ENCODE data around the gene SPOCK2. TPM values are rescaled to one million over a fixed set of nuclear protein-coding genes. Genes with fewer than 3 reads are reported as not detected.

Gene SPOCK2
- total and polyA plus RNA-seq, 2 donors (not counting 1 experiment from before 2014, with no cell fraction given): 39.1 to 139 TPM

- no peak overlapping the region for H3K4me3 Mint-ChIP-seq
Observed at GRCh38 chr10:72037811-72038210, 50.5 kb downstream of the SPOCK2 start.

GRCh38 chr10:72037266-72037665 lies 51.1 kb downstream of the SPOCK2 start:
- H3K79me2 ChIP-seq (ENCODE audit: control insufficient read depth, insufficient read depth, low read length): no peaks in the 10 kb centered on the region
- H2AFZ ChIP-seq (ENCODE audit: insufficient read depth, low read depth, low read length, poor library complexity, severe bottlenecking): no peak overlapping the region
- Mint-ChIP-seq H3K4me1 (no peaks in the 10 kb centered on the region), H3K9me3 (ENCODE audit: insufficient read depth) (no peaks in the 10 kb centered on the region), H3K27me3 (no peaks in the 10 kb centered on the region), H3K27ac (no peak overlapping the region), H3K4me3 (no peak overlapping the region)
- no peak overlapping the region for H3K27ac ChIP-seq (ENCODE audit: low read length in 2 of 2)
- H3K4me2 ChIP-seq (replicated peaks; ENCODE audit: low read depth, low read length, poor library complexity, severe bottlenecking): no peak overlapping the region
- no peaks in the 10 kb centered on the region for H3K4me1 ChIP-seq (ENCODE audit: control insufficient read depth in 2 of 2, insufficient read depth in 2 of 2, low read length in 2 of 2)
- no peak for TF ChIP-seq EZH2 (IDR thresholded peaks at IDR 0.05; ENCODE audit: borderline replicate concordance, insufficient read depth, low read depth, low read length, poor library complexity, severe bottlenecking)
- TF ChIP-seq, protein P1, sequence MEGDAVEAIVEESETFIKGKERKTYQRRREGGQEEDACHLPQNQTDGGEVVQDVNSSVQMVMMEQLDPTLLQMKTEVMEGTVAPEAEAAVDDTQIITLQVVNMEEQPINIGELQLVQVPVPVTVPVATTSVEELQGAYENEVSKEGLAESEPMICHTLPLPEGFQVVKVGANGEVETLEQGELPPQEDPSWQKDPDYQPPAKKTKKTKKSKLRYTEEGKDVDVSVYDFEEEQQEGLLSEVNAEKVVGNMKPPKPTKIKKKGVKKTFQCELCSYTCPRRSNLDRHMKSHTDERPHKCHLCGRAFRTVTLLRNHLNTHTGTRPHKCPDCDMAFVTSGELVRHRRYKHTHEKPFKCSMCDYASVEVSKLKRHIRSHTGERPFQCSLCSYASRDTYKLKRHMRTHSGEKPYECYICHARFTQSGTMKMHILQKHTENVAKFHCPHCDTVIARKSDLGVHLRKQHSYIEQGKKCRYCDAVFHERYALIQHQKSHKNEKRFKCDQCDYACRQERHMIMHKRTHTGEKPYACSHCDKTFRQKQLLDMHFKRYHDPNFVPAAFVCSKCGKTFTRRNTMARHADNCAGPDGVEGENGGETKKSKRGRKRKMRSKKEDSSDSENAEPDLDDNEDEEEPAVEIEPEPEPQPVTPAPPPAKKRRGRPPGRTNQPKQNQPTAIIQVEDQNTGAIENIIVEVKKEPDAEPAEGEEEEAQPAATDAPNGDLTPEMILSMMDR (IDR thresholded peaks at IDR 0.05): no peak
- no peaks in the 10 kb centered on the region for H3K36me3 ChIP-seq (replicated peaks in 1 of 2; ENCODE audit: control extremely low read depth in 1 of 2, control insufficient read depth in 1 of 2, extremely low read depth in 1 of 2, insufficient read depth in 2 of 2, low read length in 1 of 2)
- DNase-seq: no peak
- H3K27me3 ChIP-seq (replicated peaks in 1 of 4; ENCODE audit: control extremely low read depth in 1 of 4, control insufficient read depth in 3 of 4, insufficient read depth in 4 of 4, low read length in 3 of 4): no peaks in the 10 kb centered on the region
- no peaks in the 10 kb centered on the region for H3K9me3 ChIP-seq (ENCODE audit: control extremely low read depth in 1 of 3, control insufficient read depth in 2 of 3, insufficient read depth in 1 of 3, low read length in 2 of 3)
- no peak for ATAC-seq (ENCODE audit: low read depth)
- 94% methylated on average over 6 of the region's 8 CpGs for WGBS (ENCODE audit: insufficient coverage)
- ChIA-PET CTCF (no interaction called here), POLR2A (no interaction called here)
- no peak overlapping the region for H3K4me3 ChIP-seq (ENCODE audit: control extremely low read depth in 1 of 5, extremely low read depth in 1 of 5, insufficient read depth in 1 of 5, low read depth in 2 of 5, low read length in 4 of 5)
- H3K9ac ChIP-seq (ENCODE audit: low read length): no peak overlapping the region
- intact Hi-C loops (cut with micrococcal nuclease): no loop called here
- no peaks in the 10 kb centered on the region for H4K20me1 ChIP-seq (ENCODE audit: control insufficient read depth, insufficient read depth, low read length, poor library complexity, severe bottlenecking)

More at GRCh38 chr10:72037811-72038210, 50.5 kb downstream of the SPOCK2 start:
- Mint-ChIP-seq H3K4me1 (no peaks in the 10 kb centered on the region), H3K27ac (no peak overlapping the region), H3K9me3 (ENCODE audit: insufficient read depth) (no peaks in the 10 kb centered on the region), H3K27me3 (no peaks in the 10 kb centered on the region)
- Histone ChIP-seq H3K4me1 (ENCODE audit: control insufficient read depth in 2 of 2, insufficient read depth in 2 of 2, low read length in 2 of 2) (no peaks in the 10 kb centered on the region), H4K20me1 (ENCODE audit: control insufficient read depth, insufficient read depth, low read length, poor library complexity, severe bottlenecking) (no peaks in the 10 kb centered on the region), H3K4me2 (replicated peaks; ENCODE audit: low read depth, low read length, poor library complexity, severe bottlenecking) (no peak overlapping the region), H3K27me3 (replicated peaks in 1 of 4; ENCODE audit: control extremely low read depth in 1 of 4, control insufficient read depth in 3 of 4, insufficient read depth in 4 of 4, low read length in 3 of 4) (no peaks in the 10 kb centered on the region), H3K27ac (ENCODE audit: low read length in 2 of 2) (no peak overlapping the region), H3K9me3 (ENCODE audit: control extremely low read depth in 1 of 3, control insufficient read depth in 2 of 3, insufficient read depth in 1 of 3, low read length in 2 of 3) (no peaks in the 10 kb centered on the region), H2AFZ (ENCODE audit: insufficient read depth, low read depth, low read length, poor library complexity, severe bottlenecking) (no peak overlapping the region), H3K36me3 (replicated peaks in 1 of 2; ENCODE audit: control extremely low read depth in 1 of 2, control insufficient read depth in 1 of 2, extremely low read depth in 1 of 2, insufficient read depth in 2 of 2, low read length in 1 of 2) (no peaks in the 10 kb centered on the region), H3K4me3 (ENCODE audit: control extremely low read depth in 1 of 5, extremely low read depth in 1 of 5, insufficient read depth in 1 of 5, low read depth in 2 of 5, low read length in 4 of 5) (no peak overlapping the region), H3K9ac (ENCODE audit: low read length) (no peak overlapping the region), H3K79me2 (ENCODE audit: control insufficient read depth, insufficient read depth, low read length) (no peaks in the 10 kb centered on the region)
- no peak for ATAC-seq (ENCODE audit: low read depth)
- DNase-seq: no peak
- ChIA-PET CTCF (interaction anchor here (0.7 to 2.5 kb wide), 3 partner anchors 11 to 24 kb away, joined by 3 to 16 read pairs (median 3); no protein-coding TSS in a partner anchor), POLR2A (no interaction called here)
- intact Hi-C loops (cut with micrococcal nuclease): no loop called here
- TF ChIP-seq, protein P1 (IDR thresholded peaks at IDR 0.05): no peak
- TF ChIP-seq EZH2 (IDR thresholded peaks at IDR 0.05; ENCODE audit: borderline replicate concordance, insufficient read depth, low read depth, low read length, poor library complexity, severe bottlenecking): no peak
- 89% methylated on average over 2 of the region's 3 CpGs for WGBS (ENCODE audit: insufficient coverage)

Measured in B cell (primary cell).